GM21529 (cell line): ENCODE measurements around the gene ADAMTS2.
"Not testable (repeated sequence)": the region's sequence is repeated elsewhere in the genome, so short reads cannot be mapped to it uniquely, and the experiment has no call there.

ENCODE experiments used
- ATAC-seq: cut with Tn5 transposase; IDR thresholded peaks from one replicate; pipeline ENCODE4 v1.9.1; 2021; ENCODE audit not compliant: unreplicated experiment

Gene ADAMTS2

GRCh38 chr5:179120421-179120861, 224.8 kb downstream of the ADAMTS2 start:
- no peak for ATAC-seq

GRCh38 chr5:179119415-179120170, 225.7 kb downstream of the ADAMTS2 start:
- ATAC-seq, result no peak

- no peak for ATAC-seq
Measured at GRCh38 chr5:179118756-179119414, 226.4 kb downstream of the ADAMTS2 start.

- no peak for ATAC-seq
Measured at GRCh38 chr5:179118338-179118737, 226.9 kb downstream of the ADAMTS2 start.

- no peak for ATAC-seq
Measured at GRCh38 chr5:179115845-179116524, 229.3 kb downstream of the ADAMTS2 start.

GRCh38 chr5:179115307-179115706, 230.0 kb downstream of the ADAMTS2 start:
- no peak for ATAC-seq

- ATAC-seq, result no peak
Measured at GRCh38 chr5:179114756-179115155, 230.5 kb downstream of the ADAMTS2 start.

GRCh38 chr5:179113945-179114641, 231.2 kb downstream of the ADAMTS2 start:
- no peak for ATAC-seq

GRCh38 chr5:179113143-179113530, 232.1 kb downstream of the ADAMTS2 start:
- no peak for ATAC-seq

- ATAC-seq, result no peak
Measured at GRCh38 chr5:179112469-179113142, 232.7 kb downstream of the ADAMTS2 start.

GRCh38 chr5:179111267-179112207, 233.7 kb downstream of the ADAMTS2 start:
- ATAC-seq, result no peak

GRCh38 chr5:179110528-179110927, 234.7 kb downstream of the ADAMTS2 start:
- no peak for ATAC-seq

GRCh38 chr5:179101282-179101681, 244.0 kb downstream of the ADAMTS2 start:
- ATAC-seq, result not testable (repeated sequence)

GRCh38 chr5:179089502-179089901, 255.8 kb downstream of the ADAMTS2 start:
- no peak for ATAC-seq

GRCh38 chr5:179080724-179081123, 264.5 kb downstream of the ADAMTS2 start:
- ATAC-seq, result no peak

- no peak for ATAC-seq
Measured at GRCh38 chr5:179079165-179079987, 265.9 kb downstream of the ADAMTS2 start.

- ATAC-seq, result no peak
Measured at GRCh38 chr5:179065703-179066102, 279.6 kb downstream of the ADAMTS2 start.

GRCh38 chr5:179061025-179061424, 284.2 kb downstream of the ADAMTS2 start:
- no peak for ATAC-seq
